Measurements from ENCODE around the gene BOLA2B. TPM values are rescaled to one million over a fixed set of nuclear protein-coding genes. Genes with fewer than 3 reads are reported as not detected.

The BOLA2B gene
- total and polyA plus RNA-seq, 2 experiments from 2014 or later, result 350 to 659 TPM

GRCh38 chr16:30157214-30157613 is 36.3 kb downstream of the BOLA2B start:
- 0 out of 2 replicates have a peak, but pooled peaks cover 5% of the 10 kb centered on the region for H3K9me2 ChIP-seq (ENCODE audit: insufficient read depth)
- H3K36me3 ChIP-seq (ENCODE audit: insufficient read depth), result no peaks in the 10 kb centered on the region
- no peak for TF ChIP-seq CREB1 (CRISPR knock-in tag; IDR thresholded peaks at IDR 0.05; ENCODE audit: low read depth)
- no peak for TF ChIP-seq STAT1 (IDR thresholded peaks at IDR 0.05; ENCODE audit: unreplicated experiment)
- TF ChIP-seq ZNF114 (CRISPR knock-in tag; IDR thresholded peaks at IDR 0.05), result no peak
- no peak for TF ChIP-seq POLR2AphosphoS5 (IDR thresholded peaks at IDR 0.05; ENCODE audit: low read depth)
- no peak for TF ChIP-seq ETS1 (IDR thresholded peaks at IDR 0.05)
- no peak for TF ChIP-seq NANOG (IDR thresholded peaks at IDR 0.05; ENCODE audit: borderline replicate concordance)
- TF ChIP-seq ZNF462 (CRISPR knock-in tag; IDR thresholded peaks at IDR 0.05), result no peak
- no peak for TF ChIP-seq CTCF (conservative IDR thresholded peaks at IDR 0.05; ENCODE audit: low read depth in 2 of 2)
- no peak for TF ChIP-seq ZNF331 (CRISPR knock-in tag; IDR thresholded peaks at IDR 0.05; ENCODE audit: low read depth)
- no peak for TF ChIP-seq EZH2phosphoT487 (IDR thresholded peaks at IDR 0.05; ENCODE audit: unreplicated experiment)
- TF ChIP-seq JUNB (IDR thresholded peaks at IDR 0.05; ENCODE audit: unreplicated experiment), result no peak
- TF ChIP-seq REST (IDR thresholded peaks at IDR 0.05; ENCODE audit: unreplicated experiment), result no peak
- TF ChIP-seq EZH2 (IDR thresholded peaks at IDR 0.05; ENCODE audit: low read depth, unreplicated experiment), result no peak
- ATAC-seq, result no peak
- Mint-ChIP-seq H3K4me3 (no peak overlapping the region), H3K27ac (no peak overlapping the region), H3K27me3 (ENCODE audit: insufficient read depth, low read depth, poor library complexity) (peaks cover 7% of the 10 kb centered on the region), H3K9me3 (peaks cover 11% of the 10 kb centered on the region; the same call in 2 of the 3 replicates), H3K4me1 (no peaks in the 10 kb centered on the region), H3K36me3 (ENCODE audit: low read depth) (no peaks in the 10 kb centered on the region; the same call in 2 of the 3 replicates)
- no peak for DNase-seq (ENCODE audit: low spot score)
- H3K27ac ChIP-seq (ENCODE audit: low read depth), result no peak overlapping the region
- no peak overlapping the region for H3K4me2 ChIP-seq
- no peak overlapping the region for H3K4me3 ChIP-seq
- H4K20me1 ChIP-seq (replicated peaks; ENCODE audit: insufficient read depth), result no peaks in the 10 kb centered on the region
- no peaks in the 10 kb centered on the region for H3K27me3 ChIP-seq (ENCODE audit: insufficient read depth)
- H3K4me1 ChIP-seq (ENCODE audit: insufficient read depth), result no peaks in the 10 kb centered on the region
- no peaks in the 10 kb centered on the region for H3K79me2 ChIP-seq (replicated peaks; ENCODE audit: insufficient read depth)
- no peaks in the 10 kb centered on the region for H3F3A ChIP-seq (replicated peaks; ENCODE audit: low read depth)
- no peak overlapping the region for H2AFZ ChIP-seq

Measured in GM23338 (cell line).